Measurements from ENCODE around the gene GMPR2. TPM values are rescaled to one million over a fixed set of nuclear protein-coding genes. Genes with fewer than 3 reads are reported as not detected.

GMPR2 gene
- total RNA-seq, 1 donor = 31.1 TPM

- H3K4me3 ChIP-seq (ENCODE audit: low read length) = no peak overlapping the region
- H3K4me1 ChIP-seq (ENCODE audit: insufficient read depth, low read length) = no peaks in the 10 kb centered on the region
- H3K9me3 ChIP-seq (ENCODE audit: low read depth, low read length) = no peaks in the 10 kb centered on the region
- no peaks in the 10 kb centered on the region for H3K27me3 ChIP-seq (ENCODE audit: insufficient read depth, low read length)
Measured at GRCh38 chr14:24261969-24262327, 29.2 kb downstream of the GMPR2 start.

- Histone ChIP-seq H3K9me3 (ENCODE audit: low read depth, low read length) (no peaks in the 10 kb centered on the region), H3K27me3 (ENCODE audit: insufficient read depth, low read length) (no peaks in the 10 kb centered on the region), H3K4me3 (ENCODE audit: low read length) (no peak within 1 kb of the TSS), H3K4me1 (ENCODE audit: insufficient read depth, low read length) (no peaks in the 10 kb centered on the region)
Measured at GRCh38 chr14:24262821-24263733, 30.3 kb downstream of the GMPR2 start, which contains the start of gene TGM1. Gene TGM1 (minus strand): TSS chr14:24263177. CDS start chr14:24262352, 825 bp downstream.

- H3K27me3 ChIP-seq (ENCODE audit: insufficient read depth, low read length) = no peaks in the 10 kb centered on the region
- no peaks in the 10 kb centered on the region for H3K4me1 ChIP-seq (ENCODE audit: insufficient read depth, low read length)
- H3K9me3 ChIP-seq (ENCODE audit: low read depth, low read length) = no peaks in the 10 kb centered on the region
- no peak overlapping the region for H3K4me3 ChIP-seq (ENCODE audit: low read length)
Measured at GRCh38 chr14:24263848-24264247, 31.1 kb downstream of the GMPR2 start.

- no peaks in the 10 kb centered on the region for H3K27me3 ChIP-seq (ENCODE audit: insufficient read depth, low read length)
- H3K9me3 ChIP-seq (ENCODE audit: low read depth, low read length) = no peaks in the 10 kb centered on the region
- no peaks in the 10 kb centered on the region for H3K4me1 ChIP-seq (ENCODE audit: insufficient read depth, low read length)
- H3K4me3 ChIP-seq (ENCODE audit: low read length) = no peak overlapping the region
Measured at GRCh38 chr14:24264298-24264697, 31.6 kb downstream of the GMPR2 start.

GRCh38 chr14:24266344-24267244, 33.9 kb downstream of the GMPR2 start:
- Histone ChIP-seq H3K4me1 (ENCODE audit: insufficient read depth, low read length) (peaks cover 7% of the 10 kb centered on the region), H3K9me3 (ENCODE audit: low read depth, low read length) (no peaks in the 10 kb centered on the region), H3K27me3 (ENCODE audit: insufficient read depth, low read length) (no peaks in the 10 kb centered on the region), H3K4me3 (ENCODE audit: low read length) (no peak overlapping the region)

- Histone ChIP-seq H3K27me3 (ENCODE audit: insufficient read depth, low read length) (no peaks in the 10 kb centered on the region), H3K4me3 (ENCODE audit: low read length) (no peak overlapping the region), H3K9me3 (ENCODE audit: low read depth, low read length) (no peaks in the 10 kb centered on the region), H3K4me1 (ENCODE audit: insufficient read depth, low read length) (peaks cover 16% of the 10 kb centered on the region)
Measured at GRCh38 chr14:24267516-24267915, 34.8 kb downstream of the GMPR2 start.

DNA sequence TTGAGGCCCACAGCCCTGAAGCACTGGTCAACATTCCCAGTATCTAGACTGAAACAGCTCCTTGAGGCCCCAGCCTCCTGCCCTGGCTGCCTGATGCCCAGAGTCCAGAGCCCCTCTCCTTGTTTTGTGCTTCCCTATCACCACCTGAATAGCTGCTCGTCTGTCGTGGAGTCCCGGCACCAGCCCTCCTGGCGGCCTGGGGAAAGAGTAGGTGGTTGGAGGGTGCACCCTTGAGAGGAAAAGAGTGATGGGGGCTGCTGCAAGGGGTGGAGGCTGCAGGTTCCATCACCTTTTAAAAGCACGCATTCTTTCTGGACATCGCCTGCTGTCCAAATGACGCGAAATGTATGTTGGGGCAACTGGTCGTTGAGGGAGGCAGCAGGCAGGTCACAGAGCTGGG, 35.5 kb downstream of the GMPR2 start:
- peaks cover 23% of the 10 kb centered on the region for H3K4me1 ChIP-seq (ENCODE audit: insufficient read depth, low read length)
- no peaks in the 10 kb centered on the region for H3K27me3 ChIP-seq (ENCODE audit: insufficient read depth, low read length)
- H3K9me3 ChIP-seq (ENCODE audit: low read depth, low read length) = no peaks in the 10 kb centered on the region
- no peak overlapping the region for H3K4me3 ChIP-seq (ENCODE audit: low read length)

DNA sequence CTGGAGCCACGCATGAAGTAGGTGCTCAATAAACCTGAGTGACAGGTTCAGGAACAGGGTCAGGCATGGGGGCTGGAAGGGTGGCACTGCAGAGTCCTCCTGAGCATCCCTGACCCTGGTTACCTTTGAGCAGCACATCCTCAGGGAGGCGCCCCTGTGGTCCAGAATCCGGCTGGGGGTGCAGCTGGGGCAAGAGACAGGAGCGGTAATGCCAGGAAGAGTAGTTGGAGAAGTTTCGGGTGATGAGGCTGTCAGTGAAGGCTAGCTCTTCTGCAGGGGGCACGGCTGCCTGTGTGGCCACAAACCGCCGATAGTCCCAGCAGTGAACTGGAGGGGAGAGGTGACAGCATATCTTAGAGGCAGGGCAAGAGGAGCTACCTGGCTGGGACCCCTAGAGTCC, 36.6 kb downstream of the GMPR2 start:
- Histone ChIP-seq H3K4me3 (ENCODE audit: low read length) (no peak overlapping the region), H3K9me3 (ENCODE audit: low read depth, low read length) (no peaks in the 10 kb centered on the region), H3K27me3 (ENCODE audit: insufficient read depth, low read length) (no peaks in the 10 kb centered on the region), H3K4me1 (ENCODE audit: insufficient read depth, low read length) (peaks cover 35% of the 10 kb centered on the region)

DNA sequence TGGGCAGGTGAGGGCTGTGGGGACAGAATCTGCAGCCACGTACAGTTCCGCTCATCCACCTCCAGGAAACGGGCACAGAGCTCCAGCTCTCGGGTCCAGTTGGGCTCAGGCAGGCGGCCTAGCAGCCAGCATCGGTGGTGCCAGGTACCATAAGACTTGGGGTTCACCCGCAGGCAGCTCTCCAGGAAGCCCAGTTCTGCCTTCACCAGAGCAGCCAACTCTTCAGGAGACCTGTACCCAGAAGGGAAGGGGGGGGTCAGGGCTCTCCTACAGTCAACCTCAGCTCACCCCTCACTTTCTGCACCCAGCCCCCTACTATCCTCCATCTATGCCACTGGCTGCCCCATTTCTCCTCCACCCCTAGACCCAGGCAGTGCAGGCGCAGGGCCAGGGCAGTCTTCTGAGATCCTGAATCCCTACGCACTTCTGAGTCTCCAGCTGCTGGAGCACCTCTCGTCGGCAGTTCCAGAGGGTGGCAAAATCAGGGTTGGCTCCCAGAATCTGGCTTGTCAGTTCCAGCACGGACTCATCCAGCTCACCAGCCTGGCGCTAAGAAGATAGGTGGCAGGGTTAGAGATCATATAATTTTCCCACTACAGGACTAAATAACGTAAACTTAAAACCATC, 37.3 kb downstream of the GMPR2 start:
- Histone ChIP-seq H3K4me3 (ENCODE audit: low read length) (no peak overlapping the region), H3K27me3 (ENCODE audit: insufficient read depth, low read length) (no peaks in the 10 kb centered on the region), H3K9me3 (ENCODE audit: low read depth, low read length) (no peaks in the 10 kb centered on the region), H3K4me1 (ENCODE audit: insufficient read depth, low read length) (peaks cover 41% of the 10 kb centered on the region)

- Histone ChIP-seq H3K4me3 (ENCODE audit: low read length) (peak overlapping the region; percentile 92), H3K27me3 (ENCODE audit: insufficient read depth, low read length) (no peaks in the 10 kb centered on the region), H3K9me3 (ENCODE audit: low read depth, low read length) (no peaks in the 10 kb centered on the region), H3K4me1 (ENCODE audit: insufficient read depth, low read length) (peaks cover 48% of the 10 kb centered on the region)
Measured at GRCh38 chr14:24270537-24271133, 37.9 kb downstream of the GMPR2 start.

- H3K27me3 ChIP-seq (ENCODE audit: insufficient read depth, low read length) = no peaks in the 10 kb centered on the region
- no peaks in the 10 kb centered on the region for H3K9me3 ChIP-seq (ENCODE audit: low read depth, low read length)
- H3K4me1 ChIP-seq (ENCODE audit: insufficient read depth, low read length) = peaks cover 54% of the 10 kb centered on the region
- peak within 1 kb of the TSS; percentile 92 for H3K4me3 ChIP-seq (ENCODE audit: low read length)
Measured at GRCh38 chr14:24271134-24271833, 38.6 kb downstream of the GMPR2 start, which contains the start of gene RABGGTA. Gene RABGGTA (minus strand): TSS chr14:24271597. CDS start chr14:24271115, 482 bp downstream.

GRCh38 chr14:24271834-24272263, 39.1 kb downstream of the GMPR2 start:
- no peaks in the 10 kb centered on the region for H3K9me3 ChIP-seq (ENCODE audit: low read depth, low read length)
- H3K27me3 ChIP-seq (ENCODE audit: insufficient read depth, low read length) = no peaks in the 10 kb centered on the region

DNA sequence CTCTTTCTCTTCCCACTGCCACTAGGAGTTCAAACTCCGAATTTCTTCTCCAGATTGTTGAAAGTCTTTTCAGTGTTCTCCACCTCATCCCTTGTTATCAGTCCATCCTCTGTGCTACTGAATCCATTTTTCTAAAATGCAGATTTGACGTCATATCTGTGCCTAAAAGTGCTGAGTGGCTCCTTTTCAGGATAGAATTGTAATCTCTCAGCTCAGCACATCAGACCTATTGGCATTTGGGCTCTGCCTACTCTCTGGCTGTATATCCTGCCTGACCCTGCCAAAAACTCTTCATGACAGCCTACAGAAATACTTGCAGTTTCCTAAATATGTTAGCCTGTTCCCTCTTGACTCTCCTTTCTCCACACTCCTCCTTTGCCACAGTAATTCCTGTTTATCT, 39.7 kb downstream of the GMPR2 start:
- peaks cover 66% of the 10 kb centered on the region for H3K4me1 ChIP-seq (ENCODE audit: insufficient read depth, low read length)
- no peak overlapping the region for H3K4me3 ChIP-seq (ENCODE audit: low read length)
- no peaks in the 10 kb centered on the region for H3K27me3 ChIP-seq (ENCODE audit: insufficient read depth, low read length)
- H3K9me3 ChIP-seq (ENCODE audit: low read depth, low read length) = no peaks in the 10 kb centered on the region

More at GRCh38 chr14:24271834-24272263, 39.1 kb downstream of the GMPR2 start:
- H3K4me3 ChIP-seq (ENCODE audit: low read length) = peak overlapping the region; percentile 92
- H3K4me1 ChIP-seq (ENCODE audit: insufficient read depth, low read length) = peaks cover 60% of the 10 kb centered on the region

DNA sequence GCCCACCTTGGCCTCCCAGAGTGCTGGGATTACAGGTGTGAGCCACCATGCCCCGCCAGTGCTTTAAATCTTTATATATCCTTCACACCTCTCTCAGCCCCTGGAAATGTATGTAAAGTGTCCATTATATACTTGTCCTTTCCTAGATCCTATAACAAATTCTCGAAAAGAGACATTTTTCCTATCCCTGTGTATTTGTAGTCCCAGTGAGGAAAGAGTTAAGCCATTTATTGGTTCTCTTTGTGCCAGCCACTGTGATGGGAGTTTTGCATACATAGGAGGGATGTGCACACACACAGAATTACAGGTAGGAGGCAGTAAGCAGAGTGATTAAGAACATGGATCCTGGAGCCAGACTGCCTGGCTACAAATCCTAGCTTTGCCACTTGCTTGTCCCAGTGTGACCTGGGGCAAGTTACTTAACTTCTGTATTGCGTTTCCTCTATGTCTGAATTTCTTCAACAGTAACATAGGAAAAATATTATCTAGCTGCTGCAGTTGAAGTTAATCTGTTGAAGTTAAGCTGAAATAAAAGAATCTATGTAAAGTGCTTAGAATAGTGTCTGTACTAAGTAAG, 40.8 kb downstream of the GMPR2 start:
- Histone ChIP-seq H3K4me3 (ENCODE audit: low read length) (no peak overlapping the region), H3K4me1 (ENCODE audit: insufficient read depth, low read length) (peaks cover 76% of the 10 kb centered on the region), H3K9me3 (ENCODE audit: low read depth, low read length) (no peaks in the 10 kb centered on the region), H3K27me3 (ENCODE audit: insufficient read depth, low read length) (no peaks in the 10 kb centered on the region)
